Frontal cortex (tissue), 4 donors: Measurements from ENCODE around the gene CCDC57. TPM values are rescaled to one million over a fixed set of nuclear protein-coding genes. Genes with fewer than 3 reads are reported as not detected.
"Not testable (repeated sequence)": the region's sequence is repeated elsewhere in the genome, so short reads cannot be mapped to it uniquely, and the experiment has no call there.

Source experiments
- DNase-seq, 2 donors: peaks; one replicate each; pipeline ENCODE4 v3.0.0; 2012; ENCODE audit warnings: low spot score in 2 of 2
- FAIRE-seq: peaks from 2 replicates; lab custom pipeline; 2012; peaks lifted over from hg19 to GRCh38; lab: Jason Lieb, UNC
- total RNA-seq: library from RNA; depleted of rRNA; stranded (reverse); fragments of >200 nt; gene quantifications from one replicate; pipeline ENCODE4 v1.2.3, GENCODE V29; 2014
- donor health status: control.
- donor health status: control.
- donor health status: control.

CCDC57 gene
- total RNA-seq, 1 donor from 2014 or later, result 17.1 TPM

GRCh38 chr17:82188001-82188961 is 24.4 kb downstream of the CCDC57 start:
- no peak for FAIRE-seq
- DNase-seq, result no peak

GRCh38 chr17:82187500-82187899 is 25.1 kb downstream of the CCDC57 start:
- FAIRE-seq (no peak), DNase-seq (no peak)

- DNase-seq (no peak), FAIRE-seq (no peak)
These were observed 26.4 kb downstream of the CCDC57 start for GRCh38 chr17:82186221-82186620.

- DNase-seq (no peak), FAIRE-seq (no peak)
These were observed 27.9 kb downstream of the CCDC57 start for GRCh38 chr17:82184761-82185160.

GRCh38 chr17:82180776-82181528 is 31.7 kb downstream of the CCDC57 start:
- FAIRE-seq, result no peak
- no peak for DNase-seq

GRCh38 chr17:82179946-82180475 is 32.6 kb downstream of the CCDC57 start:
- DNase-seq (no peak), FAIRE-seq (no peak)

GRCh38 chr17:82179412-82179811 is 33.2 kb downstream of the CCDC57 start:
- FAIRE-seq (no peak), DNase-seq (no peak)

GRCh38 chr17:82178499-82179261 is 34.0 kb downstream of the CCDC57 start:
- FAIRE-seq (no peak), DNase-seq (no peak)

GRCh38 chr17:82177761-82178498 is 34.7 kb downstream of the CCDC57 start:
- no peak for DNase-seq
- no peak for FAIRE-seq

- DNase-seq, result no peak
- no peak for FAIRE-seq
These were observed 35.4 kb downstream of the CCDC57 start for GRCh38 chr17:82177276-82177675.

- no peak for DNase-seq
- FAIRE-seq, result no peak
These were observed 36.7 kb downstream of the CCDC57 start for GRCh38 chr17:82175951-82176350.

- DNase-seq (no peak), FAIRE-seq (no peak)
These were observed 37.4 kb downstream of the CCDC57 start for GRCh38 chr17:82175201-82175600.

GRCh38 chr17:82174042-82174857 is 38.4 kb downstream of the CCDC57 start:
- not testable (repeated sequence) for FAIRE-seq, DNase-seq

- no peak for FAIRE-seq
- no peak for DNase-seq
These were observed 39.1 kb downstream of the CCDC57 start for GRCh38 chr17:82173351-82174041.

GRCh38 chr17:82172486-82173160 is 40.0 kb downstream of the CCDC57 start:
- no peak for FAIRE-seq
- DNase-seq, result no peak

- DNase-seq (no peak), FAIRE-seq (no peak)
These were observed 40.8 kb downstream of the CCDC57 start for GRCh38 chr17:82171750-82172375.

- FAIRE-seq, result no peak
These were observed 42.2 kb downstream of the CCDC57 start for GRCh38 chr17:82170412-82170961.

More at GRCh38 chr17:82170412-82170961, 42.2 kb downstream of the CCDC57 start:
- DNase-seq, result no peak
